Measurements from ENCODE around the gene CLSTN2. TPM values are rescaled to one million over a fixed set of nuclear protein-coding genes. Genes with fewer than 3 reads are reported as not detected.

The CLSTN2 gene
- total and polyA plus RNA-seq, 2 of the 13 experiments (the other 11 are each of a cell fraction or from before 2014, with no cell fraction given), result not detected

GRCh38 chr3:140052771-140053702 is 118.1 kb downstream of the CLSTN2 start (continued):
- TF ChIP-seq, protein P1, sequence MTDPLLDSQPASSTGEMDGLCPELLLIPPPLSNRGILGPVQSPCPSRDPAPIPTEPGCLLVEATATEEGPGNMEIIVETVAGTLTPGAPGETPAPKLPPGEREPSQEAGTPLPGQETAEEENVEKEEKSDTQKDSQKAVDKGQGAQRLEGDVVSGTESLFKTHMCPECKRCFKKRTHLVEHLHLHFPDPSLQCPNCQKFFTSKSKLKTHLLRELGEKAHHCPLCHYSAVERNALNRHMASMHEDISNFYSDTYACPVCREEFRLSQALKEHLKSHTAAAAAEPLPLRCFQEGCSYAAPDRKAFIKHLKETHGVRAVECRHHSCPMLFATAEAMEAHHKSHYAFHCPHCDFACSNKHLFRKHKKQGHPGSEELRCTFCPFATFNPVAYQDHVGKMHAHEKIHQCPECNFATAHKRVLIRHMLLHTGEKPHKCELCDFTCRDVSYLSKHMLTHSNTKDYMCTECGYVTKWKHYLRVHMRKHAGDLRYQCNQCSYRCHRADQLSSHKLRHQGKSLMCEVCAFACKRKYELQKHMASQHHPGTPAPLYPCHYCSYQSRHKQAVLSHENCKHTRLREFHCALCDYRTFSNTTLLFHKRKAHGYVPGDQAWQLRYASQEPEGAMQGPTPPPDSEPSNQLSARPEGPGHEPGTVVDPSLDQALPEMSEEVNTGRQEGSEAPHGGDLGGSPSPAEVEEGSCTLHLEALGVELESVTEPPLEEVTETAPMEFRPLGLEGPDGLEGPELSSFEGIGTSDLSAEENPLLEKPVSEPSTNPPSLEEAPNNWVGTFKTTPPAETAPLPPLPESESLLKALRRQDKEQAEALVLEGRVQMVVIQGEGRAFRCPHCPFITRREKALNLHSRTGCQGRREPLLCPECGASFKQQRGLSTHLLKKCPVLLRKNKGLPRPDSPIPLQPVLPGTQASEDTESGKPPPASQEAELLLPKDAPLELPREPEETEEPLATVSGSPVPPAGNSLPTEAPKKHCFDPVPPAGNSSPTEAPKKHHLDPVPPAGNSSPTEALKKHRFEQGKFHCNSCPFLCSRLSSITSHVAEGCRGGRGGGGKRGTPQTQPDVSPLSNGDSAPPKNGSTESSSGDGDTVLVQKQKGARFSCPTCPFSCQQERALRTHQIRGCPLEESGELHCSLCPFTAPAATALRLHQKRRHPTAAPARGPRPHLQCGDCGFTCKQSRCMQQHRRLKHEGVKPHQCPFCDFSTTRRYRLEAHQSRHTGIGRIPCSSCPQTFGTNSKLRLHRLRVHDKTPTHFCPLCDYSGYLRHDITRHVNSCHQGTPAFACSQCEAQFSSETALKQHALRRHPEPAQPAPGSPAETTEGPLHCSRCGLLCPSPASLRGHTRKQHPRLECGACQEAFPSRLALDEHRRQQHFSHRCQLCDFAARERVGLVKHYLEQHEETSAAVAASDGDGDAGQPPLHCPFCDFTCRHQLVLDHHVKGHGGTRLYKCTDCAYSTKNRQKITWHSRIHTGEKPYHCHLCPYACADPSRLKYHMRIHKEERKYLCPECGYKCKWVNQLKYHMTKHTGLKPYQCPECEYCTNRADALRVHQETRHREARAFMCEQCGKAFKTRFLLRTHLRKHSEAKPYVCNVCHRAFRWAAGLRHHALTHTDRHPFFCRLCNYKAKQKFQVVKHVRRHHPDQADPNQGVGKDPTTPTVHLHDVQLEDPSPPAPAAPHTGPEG (CRISPR knock-in tag; IDR thresholded peaks at IDR 0.05), result no peak
- no peak for TF ChIP-seq LBX2 (CRISPR knock-in tag; IDR thresholded peaks at IDR 0.05; ENCODE audit: borderline replicate concordance)
- TF ChIP-seq ZBTB38 (CRISPR knock-in tag; IDR thresholded peaks at IDR 0.05), result no peak
- no peak for TF ChIP-seq NONO (IDR thresholded peaks at IDR 0.05)
- TF ChIP-seq NONO (CRISPR knock-in tag; conservative IDR thresholded peaks at IDR 0.05), result no peak
- no peak for TF ChIP-seq SMAD1 (CRISPR knock-in tag; IDR thresholded peaks at IDR 0.05; ENCODE audit: borderline replicate concordance, low read depth)
- TF ChIP-seq KLF6 (CRISPR knock-in tag; IDR thresholded peaks at IDR 0.05), result no peak
- no peak for TF ChIP-seq EZH2 (conservative IDR thresholded peaks at IDR 0.05; ENCODE audit: low read depth, low read length)
